Activated CD8-positive, alpha-beta memory T cell treated with anti-CD3 and anti-CD28 coated beads, Interleukin-2, amount 50 U/mL, for 24 hours (primary cell): Measurements from ENCODE around the gene PDIA4.

Experiments used
- DNase-seq: peaks from one replicate; pipeline ENCODE4 v3.0.0-alpha.2; 2020; ENCODE audit errors: extremely low read depth

Gene PDIA4

DNA sequence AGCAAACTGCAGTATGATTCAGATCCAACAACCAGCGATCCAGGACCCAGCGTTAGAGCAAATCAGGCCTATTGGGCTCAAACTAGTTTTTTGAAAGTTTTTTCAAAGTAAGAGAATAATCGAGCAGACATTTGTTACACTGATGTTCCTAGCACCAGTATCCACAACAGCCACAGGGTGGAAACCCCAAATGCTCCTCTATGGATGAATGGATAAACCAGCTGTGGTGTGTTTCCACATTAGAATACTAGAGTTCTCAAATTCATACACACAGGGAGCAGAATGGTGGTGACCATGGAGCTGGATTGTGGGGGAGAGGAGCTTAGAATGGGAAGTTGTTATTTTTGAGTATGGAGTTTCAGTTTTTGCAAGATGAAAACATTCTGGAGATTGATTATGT is 60.7 kb downstream of the PDIA4 start:
- DNase-seq: no peak

DNA sequence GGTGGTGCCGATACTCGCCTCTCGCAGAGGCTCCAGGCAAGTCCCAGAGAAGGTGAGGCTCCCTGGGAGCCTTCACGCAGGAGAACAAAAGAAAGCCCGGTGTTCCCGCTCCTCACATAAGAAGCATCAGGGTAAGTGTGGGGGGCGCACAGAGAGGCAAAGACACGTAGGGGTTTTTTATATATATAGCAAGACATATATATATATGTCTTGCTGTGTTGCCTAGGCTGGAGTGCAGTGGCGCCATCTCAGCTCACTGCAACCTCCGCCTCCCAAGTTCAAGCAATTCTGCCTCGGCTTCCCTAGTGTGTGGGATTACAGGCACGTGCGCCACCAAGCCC is 61.3 kb downstream of the PDIA4 start:
- DNase-seq: no peak

DNA sequence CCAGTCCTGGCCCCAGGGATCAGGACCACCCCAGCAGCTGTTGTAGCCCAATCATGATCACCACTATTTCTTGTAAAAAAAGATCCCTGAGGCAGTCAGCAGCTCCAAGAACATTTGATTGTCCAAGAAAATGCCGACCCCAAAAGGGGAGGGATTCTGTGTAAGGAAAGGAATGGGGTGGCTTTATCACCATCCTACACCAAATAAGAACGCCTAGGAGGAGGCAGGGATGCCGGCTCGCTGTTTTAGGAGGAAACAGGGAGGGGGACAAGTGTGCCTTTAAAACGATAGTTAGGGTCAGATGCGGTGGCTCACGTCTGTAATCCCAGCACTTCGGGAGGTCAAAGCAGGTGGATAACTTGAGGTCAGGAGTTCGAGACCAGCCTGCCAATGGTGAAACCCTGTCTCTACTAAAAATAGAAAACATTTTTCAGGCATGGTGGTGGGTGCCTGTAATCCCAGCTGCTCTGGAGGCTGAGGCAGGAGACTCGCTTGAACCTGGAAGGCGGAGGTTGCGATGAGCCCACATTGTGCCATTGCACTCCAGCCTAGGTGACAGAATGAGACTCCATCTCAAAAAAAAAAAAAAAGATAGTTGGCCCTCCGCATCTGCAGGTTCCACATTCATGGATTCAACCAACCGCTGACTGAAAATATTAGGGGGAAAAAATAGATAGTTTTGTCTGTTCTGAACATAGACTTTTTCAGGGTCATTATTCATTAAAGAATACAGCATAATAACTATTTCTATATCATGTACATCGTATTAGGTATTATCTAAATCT is 63.6 kb downstream of the PDIA4 start:
- no peak for DNase-seq

DNA sequence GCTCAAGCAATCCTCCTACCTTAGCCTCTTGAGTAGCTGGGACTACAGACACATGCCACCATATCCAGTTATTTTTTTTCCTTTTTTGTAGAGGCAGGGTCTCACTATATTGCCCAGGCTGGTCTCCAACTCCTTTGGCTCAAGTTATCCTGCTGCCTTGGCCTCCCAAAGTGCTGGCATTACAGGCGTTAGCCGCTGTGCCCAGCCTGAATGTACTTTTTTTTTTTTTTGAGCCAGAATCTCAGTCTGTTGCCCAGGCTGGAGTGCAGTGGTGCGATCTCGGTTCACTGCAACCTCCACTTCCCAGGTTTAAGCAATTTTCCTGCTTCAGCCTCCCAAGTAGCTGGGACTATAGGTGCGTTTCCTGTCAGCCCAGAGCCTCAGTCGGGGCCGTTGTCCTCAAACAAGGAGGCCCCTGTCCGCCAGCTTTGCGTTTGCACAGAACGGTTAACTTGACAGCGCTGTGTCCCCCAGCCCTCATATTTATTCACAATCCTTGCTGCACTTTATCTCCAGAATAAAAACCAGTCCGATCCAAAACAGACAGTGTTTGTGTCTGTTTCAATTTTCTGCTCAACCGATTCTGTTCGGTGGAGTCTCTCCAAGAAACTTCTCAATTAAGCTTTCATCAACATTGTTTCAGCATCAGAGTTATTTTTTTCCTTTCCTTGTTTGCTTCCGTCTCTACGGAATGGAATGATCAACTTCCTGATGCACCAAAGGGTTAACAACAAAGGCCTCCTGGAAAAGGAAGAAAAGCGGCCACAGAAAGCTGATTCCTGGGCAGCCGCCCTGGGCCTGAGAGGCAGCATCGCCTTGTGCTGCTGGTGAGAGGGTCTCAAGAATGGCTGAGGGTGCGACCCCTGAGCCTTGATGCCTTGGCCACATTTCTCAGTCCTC is 64.5 kb downstream of the PDIA4 start:
- no peak for DNase-seq

DNA sequence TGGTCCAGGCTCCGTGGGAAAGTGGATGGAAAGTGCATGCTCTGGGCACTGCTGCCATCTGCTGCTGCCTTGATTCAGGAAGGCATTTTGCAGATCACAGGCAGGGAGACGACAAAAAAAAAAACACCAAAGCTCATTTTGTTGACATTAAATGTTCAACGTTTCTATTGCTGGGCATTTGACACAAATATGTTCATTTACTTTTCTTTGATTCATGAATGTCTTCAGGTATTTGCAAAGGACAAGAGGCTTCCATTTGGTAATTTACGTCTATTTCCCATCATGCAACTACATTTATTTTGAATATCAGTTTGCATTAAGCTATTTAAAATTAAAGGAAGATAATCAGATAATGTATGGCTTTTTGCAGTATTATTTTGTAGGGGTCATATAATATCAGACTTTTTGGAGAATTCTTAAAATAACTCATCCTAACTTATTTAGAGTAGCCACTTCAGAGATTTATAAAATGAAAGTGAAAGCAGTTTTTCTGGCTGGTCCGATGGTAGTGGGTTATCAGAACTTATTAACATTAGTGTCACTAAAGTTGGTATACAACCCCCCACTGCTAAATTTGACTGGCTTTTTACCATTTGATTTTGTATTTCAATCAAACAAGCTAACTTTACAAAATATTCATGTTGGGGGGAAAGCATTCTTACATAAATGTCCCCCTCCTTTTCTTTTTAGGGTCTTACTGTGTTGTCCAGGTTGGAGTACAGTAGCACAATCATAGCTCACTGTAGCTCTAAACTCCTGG is 65.3 kb downstream of the PDIA4 start:
- DNase-seq: no peak

DNA sequence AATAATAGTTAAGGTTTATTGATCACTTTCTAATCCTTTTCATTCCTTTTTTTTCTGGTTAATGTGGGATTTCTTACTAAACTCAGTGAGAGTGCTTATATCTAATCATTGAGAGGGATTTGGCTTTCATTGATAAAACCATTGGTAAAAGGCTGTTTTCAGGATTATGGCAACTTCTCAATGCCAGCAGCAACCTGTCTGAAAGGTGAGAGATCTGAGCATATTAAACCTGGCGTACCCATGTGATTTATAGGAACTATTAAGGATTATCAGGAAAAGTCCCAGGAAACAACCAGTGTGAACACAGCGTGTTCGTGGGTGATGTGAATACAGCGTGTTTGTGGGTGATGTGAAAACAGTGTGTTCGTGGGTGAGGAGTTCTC is 65.9 kb downstream of the PDIA4 start:
- DNase-seq: no peak

DNA sequence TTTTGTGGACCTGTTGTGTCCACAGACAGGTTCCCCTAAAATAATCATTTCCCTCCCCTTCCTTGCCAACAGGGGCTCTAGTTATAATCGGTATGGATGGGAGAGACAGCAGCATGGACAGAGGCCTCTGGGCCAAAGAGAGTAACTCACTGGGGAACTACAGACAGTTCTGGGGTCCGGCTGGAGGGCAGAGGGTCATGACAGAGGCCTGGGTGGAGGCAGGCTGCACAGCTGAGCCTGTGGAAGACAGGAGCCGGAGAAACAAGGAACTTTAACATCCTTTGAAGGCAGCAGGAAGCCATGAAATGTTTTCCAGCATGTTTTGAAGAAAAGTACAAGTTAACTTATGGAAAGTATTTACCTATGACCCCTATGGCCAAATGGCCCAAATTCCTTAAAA is 68.6 kb downstream of the PDIA4 start:
- no peak for DNase-seq

DNA sequence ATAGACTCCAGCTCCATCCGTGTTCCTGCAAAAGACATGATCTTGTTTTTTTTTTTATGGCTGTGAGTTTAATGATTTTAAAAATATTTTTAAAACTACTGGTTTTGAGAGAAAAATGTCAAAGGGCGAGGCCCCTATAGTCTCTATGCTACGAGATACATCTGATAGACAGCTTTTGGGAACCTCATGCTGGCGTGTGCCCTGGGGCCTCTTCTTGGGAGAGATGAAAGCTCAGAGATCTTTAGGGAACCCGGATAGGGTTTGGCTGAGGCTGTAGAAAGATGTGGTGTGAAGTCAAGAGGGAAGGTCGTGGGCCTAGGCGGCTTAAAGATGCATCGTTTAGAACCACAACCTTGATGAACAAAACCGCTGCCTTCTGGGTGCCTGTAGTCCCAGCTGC is 70.2 kb downstream of the PDIA4 start:
- no peak for DNase-seq

DNA sequence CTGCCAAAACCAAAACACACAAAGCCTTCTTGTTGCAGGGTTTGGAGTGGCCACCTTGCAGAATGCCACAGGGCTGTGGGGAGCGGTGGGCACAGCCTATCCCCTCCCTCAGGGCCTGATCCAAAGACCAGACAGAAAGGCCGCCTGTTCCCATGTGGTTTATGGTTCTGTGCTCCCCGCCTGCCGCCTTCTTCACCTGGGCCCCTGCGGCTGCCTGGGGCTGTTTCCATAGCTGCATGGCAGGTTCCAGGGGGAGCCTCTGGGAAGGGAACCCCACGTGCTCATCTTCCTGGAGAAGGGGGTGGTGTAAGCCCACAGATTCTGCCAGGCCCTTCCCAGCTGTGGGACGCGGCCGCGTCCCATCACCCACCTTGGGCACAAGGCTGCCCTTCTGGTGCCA is 73.5 kb downstream of the PDIA4 start:
- no peak for DNase-seq

DNA sequence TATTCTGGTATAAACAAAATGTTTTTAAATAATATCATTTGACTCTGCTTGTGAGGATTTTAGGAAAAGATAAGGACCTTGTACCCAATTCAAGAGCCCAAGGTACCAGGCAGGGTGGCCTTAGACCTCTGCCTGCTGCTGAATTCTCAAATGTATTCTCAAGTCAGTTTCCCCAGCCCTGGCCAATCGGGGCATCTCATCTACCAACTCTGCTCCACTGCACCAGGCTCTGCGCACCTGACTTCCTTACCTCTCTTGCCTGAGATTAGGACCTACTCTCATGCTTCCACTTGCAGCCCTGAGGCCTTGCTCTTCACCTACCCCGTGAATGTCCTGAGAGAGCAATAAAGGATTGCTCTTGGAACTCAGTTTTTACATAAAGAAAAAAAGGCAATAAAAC is 74.6 kb downstream of the PDIA4 start:
- DNase-seq: no peak
